ENCODE measurements around the gene SCT. TPM values are rescaled to one million over a fixed set of nuclear protein-coding genes. Genes with fewer than 3 reads are reported as not detected.

SCT gene
- total RNA-seq, 1 donor from 2014 or later = not detected

GRCh38 chr11:621838-622237 lies 5.1 kb downstream of the SCT start:
- Histone ChIP-seq H3K27ac (no peak overlapping the region), H3K9me3 (no peaks in the 10 kb centered on the region), H3K4me1 (peaks cover 5% of the 10 kb centered on the region), H3K4me3 (no peak overlapping the region), H3K27me3 (no peaks in the 10 kb centered on the region), H3K36me3 (peaks cover 0 to 3% of the 10 kb centered on the region in 2 donors)
- no peak for TF ChIP-seq POLR2AphosphoS5 (IDR thresholded peaks at IDR 0.05; ENCODE audit: insufficient read depth in 1 of 2, low read depth in 1 of 2)
- TF ChIP-seq, protein P1, sequence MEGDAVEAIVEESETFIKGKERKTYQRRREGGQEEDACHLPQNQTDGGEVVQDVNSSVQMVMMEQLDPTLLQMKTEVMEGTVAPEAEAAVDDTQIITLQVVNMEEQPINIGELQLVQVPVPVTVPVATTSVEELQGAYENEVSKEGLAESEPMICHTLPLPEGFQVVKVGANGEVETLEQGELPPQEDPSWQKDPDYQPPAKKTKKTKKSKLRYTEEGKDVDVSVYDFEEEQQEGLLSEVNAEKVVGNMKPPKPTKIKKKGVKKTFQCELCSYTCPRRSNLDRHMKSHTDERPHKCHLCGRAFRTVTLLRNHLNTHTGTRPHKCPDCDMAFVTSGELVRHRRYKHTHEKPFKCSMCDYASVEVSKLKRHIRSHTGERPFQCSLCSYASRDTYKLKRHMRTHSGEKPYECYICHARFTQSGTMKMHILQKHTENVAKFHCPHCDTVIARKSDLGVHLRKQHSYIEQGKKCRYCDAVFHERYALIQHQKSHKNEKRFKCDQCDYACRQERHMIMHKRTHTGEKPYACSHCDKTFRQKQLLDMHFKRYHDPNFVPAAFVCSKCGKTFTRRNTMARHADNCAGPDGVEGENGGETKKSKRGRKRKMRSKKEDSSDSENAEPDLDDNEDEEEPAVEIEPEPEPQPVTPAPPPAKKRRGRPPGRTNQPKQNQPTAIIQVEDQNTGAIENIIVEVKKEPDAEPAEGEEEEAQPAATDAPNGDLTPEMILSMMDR (IDR thresholded peaks at IDR 0.05) = no peak
- no peak for TF ChIP-seq POLR2A (IDR thresholded peaks at IDR 0.05)
- intact Hi-C loops (cut with DNase I) = no loop called here
- DNase-seq (ENCODE audit: extremely low spot score in 2 of 2) = no peak

DNA sequence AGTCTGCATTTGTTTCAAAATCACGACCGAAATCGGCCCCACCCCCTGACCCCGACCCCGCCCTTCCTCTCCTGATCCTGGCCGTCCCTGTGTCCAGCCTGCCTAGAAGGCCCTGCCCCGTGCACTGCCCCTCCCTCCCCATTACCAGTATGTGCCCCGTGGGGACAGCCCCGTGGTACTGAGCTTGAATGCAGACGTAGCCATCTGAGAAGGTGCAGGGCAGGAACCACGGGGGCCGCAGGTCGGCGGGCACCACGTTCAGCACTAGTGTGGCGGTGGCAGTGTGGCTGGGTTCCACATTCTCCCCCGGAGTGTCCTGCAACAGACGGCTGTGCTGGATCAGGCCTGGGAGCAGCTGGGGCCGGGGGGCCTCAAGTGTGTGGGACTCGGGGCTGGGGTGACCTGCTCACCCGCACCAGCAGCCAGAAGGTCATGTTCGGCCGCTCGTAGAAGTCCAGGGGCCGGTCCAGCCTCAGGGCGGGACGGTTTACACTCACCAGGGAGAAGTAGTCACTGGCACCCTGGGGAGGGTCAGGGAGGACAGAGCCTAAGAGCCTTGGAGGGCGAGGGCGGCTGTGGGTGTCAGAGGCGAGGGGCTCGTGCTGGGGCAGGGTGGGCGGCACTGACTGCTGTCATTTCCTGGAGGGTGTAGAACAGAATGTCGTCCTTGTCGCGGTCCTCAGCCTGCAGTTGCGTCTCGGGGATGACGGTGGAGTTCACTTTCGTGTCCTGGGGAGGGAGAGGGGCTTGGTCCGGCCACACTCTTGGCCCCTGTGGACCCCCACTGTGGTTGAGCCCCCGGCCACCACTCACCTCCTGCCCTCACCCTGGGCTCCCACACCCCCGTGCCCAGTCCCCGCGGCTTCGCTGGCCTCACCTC lies 5.8 kb downstream of the SCT start:
- no peaks in the 10 kb centered on the region for H3K27me3 ChIP-seq
- no peak for DNase-seq (ENCODE audit: extremely low spot score in 2 of 2)
- TF ChIP-seq, protein P1 (IDR thresholded peaks at IDR 0.05) = no peak
- no peak for TF ChIP-seq POLR2AphosphoS5 (IDR thresholded peaks at IDR 0.05; ENCODE audit: insufficient read depth in 1 of 2, low read depth in 1 of 2)
- no peak for TF ChIP-seq POLR2A (IDR thresholded peaks at IDR 0.05)
- H3K36me3 ChIP-seq = peaks cover 0 to 3% of the 10 kb centered on the region in 2 donors
- H3K27ac ChIP-seq = no peak overlapping the region
- H3K4me3 ChIP-seq = no peak overlapping the region
- intact Hi-C loops (cut with DNase I) = no loop called here
- H3K4me1 ChIP-seq = peaks cover 5% of the 10 kb centered on the region
- H3K9me3 ChIP-seq = no peaks in the 10 kb centered on the region

- Histone ChIP-seq H3K4me3 (no peak overlapping the region), H3K4me1 (peaks cover 10% of the 10 kb centered on the region), H3K27me3 (no peaks in the 10 kb centered on the region), H3K27ac (no peak overlapping the region), H3K36me3 (peaks cover 0 to 3% of the 10 kb centered on the region in 2 donors), H3K9me3 (no peaks in the 10 kb centered on the region)
- intact Hi-C loops (cut with DNase I) = no loop called here
- TF ChIP-seq POLR2AphosphoS5 (IDR thresholded peaks at IDR 0.05; ENCODE audit: insufficient read depth in 1 of 2, low read depth in 1 of 2) (no peak), POLR2A (IDR thresholded peaks at IDR 0.05) (no peak)
- TF ChIP-seq, protein P1 (IDR thresholded peaks at IDR 0.05) = no peak
- DNase-seq (ENCODE audit: extremely low spot score in 2 of 2) = no peak
These were observed 6.8 kb downstream of the SCT start for GRCh38 chr11:620201-620600.

DNA sequence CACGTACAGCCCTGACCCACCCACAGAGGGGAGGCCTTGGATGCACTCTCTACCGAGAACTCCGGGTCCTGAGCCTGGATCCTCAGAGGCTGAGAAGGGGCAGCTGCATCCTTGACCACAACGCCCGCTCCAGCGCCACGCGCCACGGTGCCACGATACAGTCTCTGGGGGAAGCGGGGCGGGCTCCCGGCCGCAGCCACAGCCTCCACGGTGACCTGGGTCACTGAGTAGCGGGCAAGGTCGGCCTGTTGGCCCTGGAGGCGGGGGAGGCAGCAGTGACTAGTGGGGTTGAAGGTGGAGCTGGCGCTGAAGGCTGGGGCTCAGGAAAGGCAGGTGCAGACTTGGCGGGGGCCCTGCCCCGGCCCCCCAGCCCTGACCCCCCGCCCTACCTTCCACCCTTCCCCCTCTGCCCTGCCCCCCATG lies 7.3 kb downstream of the SCT start:
- intact Hi-C loops (cut with DNase I) = no loop called here
- no peak overlapping the region for H3K4me3 ChIP-seq
- no peaks in the 10 kb centered on the region for H3K27me3 ChIP-seq
- TF ChIP-seq, protein P1 (IDR thresholded peaks at IDR 0.05) = no peak
- TF ChIP-seq POLR2AphosphoS5 (IDR thresholded peaks at IDR 0.05; ENCODE audit: insufficient read depth in 1 of 2, low read depth in 1 of 2) (no peak), POLR2A (IDR thresholded peaks at IDR 0.05) (no peak)
- H3K27ac ChIP-seq = no peak overlapping the region
- no peaks in the 10 kb centered on the region for H3K9me3 ChIP-seq
- H3K4me1 ChIP-seq = peaks cover 16% of the 10 kb centered on the region
- H3K36me3 ChIP-seq = peaks cover 0 to 3% of the 10 kb centered on the region in 2 donors
- no peak for DNase-seq (ENCODE audit: extremely low spot score in 2 of 2)
